GM19467 (cell line): ENCODE data around the gene SLC25A12.
"Not testable (repeated sequence)": the region's sequence is repeated elsewhere in the genome, so short reads cannot be mapped to it uniquely, and the experiment has no call there.

Source experiments
- ATAC-seq: cut with Tn5 transposase; IDR thresholded peaks from one replicate; pipeline ENCODE4 v1.9.1; 2021; ENCODE audit warnings: mild to moderate bottlenecking, moderate library complexity; ENCODE audit not compliant: unreplicated experiment

The SLC25A12 gene

GRCh38 chr2:171893824-171894611 is at the start of gene SLC25A12:
TSS of gene SLC25A12 (minus strand) at chr2:171894244. CDS start at chr2:171894214, 30 bp downstream.
- peak; percentile 90 for ATAC-seq

- no peak for ATAC-seq
These were observed 47.3 kb upstream of the SLC25A12 start for GRCh38 chr2:171941316-171941699.

- ATAC-seq: no peak
These were observed 45.7 kb upstream of the SLC25A12 start for GRCh38 chr2:171939743-171940071.

GRCh38 chr2:171939058-171939742 is 45.2 kb upstream of the SLC25A12 start:
- ATAC-seq: no peak

- no peak for ATAC-seq
These were observed 36.3 kb upstream of the SLC25A12 start for GRCh38 chr2:171930385-171930784.

- no peak for ATAC-seq
These were observed 30.3 kb upstream of the SLC25A12 start for GRCh38 chr2:171924170-171924942.

- no peak for ATAC-seq
These were observed 29.2 kb upstream of the SLC25A12 start for GRCh38 chr2:171923206-171923605.

GRCh38 chr2:171922230-171923022 is 28.4 kb upstream of the SLC25A12 start, which contains the start of gene HAT1:
TSS of gene HAT1 (plus strand) at chr2:171922461. CDS start at chr2:171922501, 40 bp downstream.
- ATAC-seq: peak; percentile 97

GRCh38 chr2:171921970-171922229 is 27.9 kb upstream of the SLC25A12 start:
- ATAC-seq: no peak

GRCh38 chr2:171919453-171919852 is 25.4 kb upstream of the SLC25A12 start:
- ATAC-seq: no peak

GRCh38 chr2:171913517-171913916 is 19.5 kb upstream of the SLC25A12 start:
- ATAC-seq: no peak

- ATAC-seq: no peak
These were observed 16.4 kb upstream of the SLC25A12 start for GRCh38 chr2:171910494-171910893.

- no peak for ATAC-seq
These were observed 15.2 kb upstream of the SLC25A12 start for GRCh38 chr2:171909266-171909665.

GRCh38 chr2:171908235-171908634 is 14.2 kb upstream of the SLC25A12 start:
- no peak for ATAC-seq

GRCh38 chr2:171902840-171903420 is 8.9 kb upstream of the SLC25A12 start:
- no peak for ATAC-seq

- ATAC-seq: not testable (repeated sequence)
These were observed 5.7 kb upstream of the SLC25A12 start for GRCh38 chr2:171899623-171900282.

GRCh38 chr2:171895786-171896185 is 1.7 kb upstream of the SLC25A12 start:
- no peak for ATAC-seq

- ATAC-seq: no peak
These were observed 536 bp upstream of the SLC25A12 start for GRCh38 chr2:171894612-171894947.

GRCh38 chr2:171893196-171893823 is 734 bp downstream of the SLC25A12 start:
- no peak for ATAC-seq

GRCh38 chr2:171889808-171890207 is 4.2 kb downstream of the SLC25A12 start:
- no peak for ATAC-seq
